ENCODE data around the gene SETD1B.

DNA sequence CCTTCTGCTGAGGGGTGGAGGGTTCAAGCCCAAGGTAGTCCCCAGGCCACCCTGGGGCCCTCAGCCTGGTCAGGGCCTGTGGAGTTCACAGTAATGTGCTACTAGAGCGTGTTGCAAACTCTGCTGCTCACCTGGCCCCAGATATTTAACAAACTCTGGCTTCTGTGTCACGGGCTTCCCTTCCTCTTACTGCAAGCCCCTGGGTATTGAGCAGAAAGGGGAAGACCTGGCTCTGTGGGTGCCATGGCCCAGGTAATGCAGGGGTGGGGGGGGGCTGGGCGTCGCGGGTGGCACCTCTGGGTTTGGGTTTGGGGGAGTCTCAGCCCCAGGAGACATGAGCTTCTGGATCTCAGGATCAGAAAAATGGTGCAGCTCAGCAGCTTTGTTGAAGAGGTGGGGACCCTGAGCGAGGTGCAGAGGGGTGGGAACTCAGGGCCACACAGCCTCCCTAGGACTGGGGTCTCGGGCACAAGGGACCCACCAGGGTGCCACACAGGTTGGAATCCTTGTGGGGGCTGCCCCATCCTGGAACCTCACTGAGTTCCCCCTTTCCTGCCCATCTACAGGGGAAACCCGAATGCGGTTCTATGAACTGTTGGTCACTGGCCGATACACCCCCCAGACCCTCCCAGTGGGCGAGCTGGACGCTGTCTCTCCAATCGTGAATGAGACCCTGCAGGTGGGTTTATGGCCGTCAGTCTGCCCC lies 4.0 kb downstream of the SETD1B start:
- TF ChIP-seq, protein P1, sequence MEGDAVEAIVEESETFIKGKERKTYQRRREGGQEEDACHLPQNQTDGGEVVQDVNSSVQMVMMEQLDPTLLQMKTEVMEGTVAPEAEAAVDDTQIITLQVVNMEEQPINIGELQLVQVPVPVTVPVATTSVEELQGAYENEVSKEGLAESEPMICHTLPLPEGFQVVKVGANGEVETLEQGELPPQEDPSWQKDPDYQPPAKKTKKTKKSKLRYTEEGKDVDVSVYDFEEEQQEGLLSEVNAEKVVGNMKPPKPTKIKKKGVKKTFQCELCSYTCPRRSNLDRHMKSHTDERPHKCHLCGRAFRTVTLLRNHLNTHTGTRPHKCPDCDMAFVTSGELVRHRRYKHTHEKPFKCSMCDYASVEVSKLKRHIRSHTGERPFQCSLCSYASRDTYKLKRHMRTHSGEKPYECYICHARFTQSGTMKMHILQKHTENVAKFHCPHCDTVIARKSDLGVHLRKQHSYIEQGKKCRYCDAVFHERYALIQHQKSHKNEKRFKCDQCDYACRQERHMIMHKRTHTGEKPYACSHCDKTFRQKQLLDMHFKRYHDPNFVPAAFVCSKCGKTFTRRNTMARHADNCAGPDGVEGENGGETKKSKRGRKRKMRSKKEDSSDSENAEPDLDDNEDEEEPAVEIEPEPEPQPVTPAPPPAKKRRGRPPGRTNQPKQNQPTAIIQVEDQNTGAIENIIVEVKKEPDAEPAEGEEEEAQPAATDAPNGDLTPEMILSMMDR (IDR thresholded peaks at IDR 0.05), result no peak
- TF ChIP-seq POLR2A (IDR thresholded peaks at IDR 0.05), result no peak

All from uterus (tissue), 2 donors.